Suprapubic skin (tissue), 4 donors: Measurements from ENCODE around the gene MGAT5B. TPM values are rescaled to one million over a fixed set of nuclear protein-coding genes. Genes with fewer than 3 reads are reported as not detected.

Source experiments
- DNase-seq, 2 donors: peaks; one replicate each; pipeline ENCODE4 v3.0.0-alpha.2; 2019; ENCODE audit warnings: low spot score in 2 of 2
- H3K27ac ChIP-seq: fragments of 200-600 bp; sonication (generic); one replicate; pipeline ENCODE4 v1.5.1; 2019
- H3K27me3 ChIP-seq: fragments of 200-600 bp; sonication (generic); one replicate; pipeline ENCODE4 v1.5.1; 2019
- H3K36me3 ChIP-seq: fragments of 200-600 bp; sonication (generic); one replicate; pipeline ENCODE4 v1.5.1; 2019
- H3K4me1 ChIP-seq: fragments of 200-600 bp; sonication (generic); one replicate; pipeline ENCODE4 v1.5.1; 2019
- H3K4me3 ChIP-seq: fragments of 200-600 bp; sonication (generic); one replicate; pipeline ENCODE4 v1.5.1; 2019; ENCODE audit warnings: mild to moderate bottlenecking
- H3K9me3 ChIP-seq: fragments of 200-600 bp; sonication (generic); one replicate; pipeline ENCODE4 v1.5.1; 2019
- CTCF ChIP-seq, 2 donors: fragments of 200-600 bp in 1 of 2; fragments of 450-650 bp in 1 of 2; sonication (generic) in 1 of 2; IDR thresholded peaks; one replicate each; pipeline ENCODE4 v1.5.1; 2016 to 2019; ENCODE audit warnings: antibody characterized with exemption in 2 of 2, mild to moderate bottlenecking in 1 of 2, moderate library complexity in 1 of 2
- EP300 ChIP-seq: sonication (generic); formaldehyde crosslinking; IDR thresholded peaks from one replicate; pipeline ENCODE4 v1.6.1; 2017; ENCODE audit warnings: antibody characterized with exemption
- POLR2A ChIP-seq, 2 donors: fragments of 450-650 bp; IDR thresholded peaks; one replicate each; pipeline ENCODE4 v1.6.1; 2017; ENCODE audit warnings: antibody characterized with exemption in 2 of 2, mild to moderate bottlenecking in 2 of 2, moderate library complexity in 2 of 2
- POLR2AphosphoS5 ChIP-seq, 3 donors: sonication (generic); formaldehyde crosslinking; IDR thresholded peaks; one replicate each; pipeline ENCODE4 v1.6.1; 2017; ENCODE audit warnings: antibody characterized with exemption in 3 of 3
- WGBS: methylation state at CpG from one replicate; pipeline ENCODE4 v1.1.5; 2018; 5-methylcytosine and 5-hydroxymethylcytosine counted together
- total RNA-seq, 4 donors: library from RNA; depleted of rRNA; stranded (reverse); fragments of >200 nt; gene quantifications; one replicate each; pipeline ENCODE4 v1.1.0, GENCODE V29; 2016

MGAT5B gene
- total RNA-seq, 4 donors from 2014 or later: 0.26 to 0.72 (median 0.30) TPM; not detected in 1

DNA sequence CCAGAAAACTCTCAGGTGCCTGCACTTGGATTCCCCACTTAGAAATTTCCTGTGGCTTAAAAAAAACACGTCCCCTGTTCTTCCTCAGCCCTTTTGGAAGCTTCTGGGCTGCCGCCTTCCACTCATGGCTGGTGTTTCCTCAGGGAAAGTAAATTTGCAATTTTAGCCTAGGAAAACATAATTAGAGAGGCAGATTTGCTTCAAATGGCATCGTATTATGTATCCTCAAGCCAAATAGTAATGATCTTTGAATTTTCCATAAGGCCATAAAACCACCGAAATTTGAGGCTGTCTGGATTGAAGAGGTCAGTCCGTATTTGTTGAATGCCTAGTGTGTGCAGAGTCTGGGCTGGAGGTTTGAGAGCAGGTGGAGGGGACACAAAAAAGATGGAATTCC is 17.7 kb downstream of the MGAT5B start:
- WGBS: 78% methylated on average over 5 of the region's 5 CpGs
- TF ChIP-seq POLR2AphosphoS5 (IDR thresholded peaks at IDR 0.05) (no peak), CTCF (IDR thresholded peaks at IDR 0.05) (no peak), EP300 (no peak)
- H3K4me1 ChIP-seq: no peaks in the 10 kb centered on the region

GRCh38 chr17:76886395-76886794 is 18.2 kb downstream of the MGAT5B start:
- no peak for DNase-seq
- TF ChIP-seq CTCF (IDR thresholded peaks at IDR 0.05): no peak
- no peak for TF ChIP-seq POLR2AphosphoS5 (IDR thresholded peaks at IDR 0.05)
- TF ChIP-seq POLR2A (IDR thresholded peaks at IDR 0.05): no peak
- no peak for TF ChIP-seq EP300
- Histone ChIP-seq H3K27ac (no peak overlapping the region), H3K27me3 (peaks cover 8% of the 10 kb centered on the region), H3K36me3 (no peaks in the 10 kb centered on the region), H3K4me3 (no peak overlapping the region), H3K4me1 (no peaks in the 10 kb centered on the region), H3K9me3 (no peaks in the 10 kb centered on the region)
- 85% methylated on average over 5 of the region's 5 CpGs for WGBS

More for the DNA sequence above, 17.7 kb downstream of the MGAT5B start:
- DNase-seq: no peak
- no peaks in the 10 kb centered on the region for H3K9me3 ChIP-seq
- no peak overlapping the region for H3K4me3 ChIP-seq
- peaks cover 8% of the 10 kb centered on the region for H3K27me3 ChIP-seq
- no peak overlapping the region for H3K27ac ChIP-seq
- H3K36me3 ChIP-seq: no peaks in the 10 kb centered on the region

DNA sequence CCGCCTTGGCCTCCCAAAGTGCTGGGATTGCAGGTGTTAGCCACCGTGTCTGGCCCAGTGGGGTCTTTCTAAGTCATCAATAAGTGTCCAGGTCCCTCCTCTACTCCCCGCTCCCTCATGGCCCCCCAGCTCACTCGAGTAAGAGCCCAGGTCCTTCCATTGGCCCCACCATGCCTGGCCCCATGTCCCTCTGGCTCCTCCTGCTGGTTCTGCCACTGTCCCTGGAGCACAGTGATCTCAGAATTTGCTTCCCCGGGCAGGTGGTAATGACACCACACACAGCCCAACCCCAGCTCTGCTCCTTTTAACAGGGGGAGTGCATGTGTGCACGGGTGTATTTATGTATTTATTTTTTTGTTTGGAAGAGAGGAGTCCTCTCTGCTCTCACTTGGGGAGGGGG is 19.6 kb downstream of the MGAT5B start:
- H3K36me3 ChIP-seq: no peaks in the 10 kb centered on the region
- no peaks in the 10 kb centered on the region for H3K4me1 ChIP-seq
- no peak overlapping the region for H3K27ac ChIP-seq
- no peak for TF ChIP-seq EP300
- TF ChIP-seq POLR2AphosphoS5 (IDR thresholded peaks at IDR 0.05): no peak
- no peak for TF ChIP-seq POLR2A (IDR thresholded peaks at IDR 0.05)
- no peak for TF ChIP-seq CTCF (IDR thresholded peaks at IDR 0.05)
- no peak for DNase-seq
- H3K4me3 ChIP-seq: no peak overlapping the region
- 84% methylated on average over 6 of the region's 6 CpGs for WGBS
- no peaks in the 10 kb centered on the region for H3K9me3 ChIP-seq
- peaks cover 8% of the 10 kb centered on the region for H3K27me3 ChIP-seq

DNA sequence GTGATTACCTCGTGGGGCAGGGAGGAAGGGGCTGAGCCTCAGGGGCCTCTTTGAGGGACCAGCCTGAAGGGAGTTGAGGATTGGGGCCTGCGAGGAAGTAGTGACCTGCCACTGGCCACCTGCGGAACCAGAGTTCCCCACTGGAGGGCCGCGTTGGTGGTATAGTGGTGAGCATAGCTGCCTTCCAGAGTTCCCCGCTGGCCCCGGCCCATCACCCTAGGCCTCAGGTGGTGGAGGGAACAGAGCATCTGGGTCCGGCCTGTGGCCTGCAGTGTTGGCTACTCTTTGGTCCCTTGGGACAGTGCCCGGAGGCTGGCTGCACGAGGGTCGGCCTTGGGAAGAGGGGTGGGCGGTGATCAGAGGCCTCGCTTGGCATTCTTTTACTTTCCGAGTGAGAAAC is 20.5 kb downstream of the MGAT5B start:
- no peak for DNase-seq
- no peak for TF ChIP-seq CTCF (IDR thresholded peaks at IDR 0.05)
- Histone ChIP-seq H3K4me3 (no peak overlapping the region), H3K4me1 (no peaks in the 10 kb centered on the region), H3K27ac (no peak overlapping the region), H3K9me3 (no peaks in the 10 kb centered on the region), H3K27me3 (peaks cover 8% of the 10 kb centered on the region), H3K36me3 (no peaks in the 10 kb centered on the region)
- 75% methylated on average over 14 of the region's 14 CpGs for WGBS

- 65% methylated on average over 5 of the region's 5 CpGs for WGBS
- DNase-seq: no peak
- H3K27me3 ChIP-seq: peaks cover 8% of the 10 kb centered on the region
- TF ChIP-seq POLR2AphosphoS5 (IDR thresholded peaks at IDR 0.05) (no peak), CTCF (IDR thresholded peaks at IDR 0.05) (no peak), POLR2A (IDR thresholded peaks at IDR 0.05) (no peak), EP300 (no peak)
- no peak overlapping the region for H3K27ac ChIP-seq
- H3K36me3 ChIP-seq: no peaks in the 10 kb centered on the region
- no peak overlapping the region for H3K4me3 ChIP-seq
- H3K9me3 ChIP-seq: no peaks in the 10 kb centered on the region
- no peaks in the 10 kb centered on the region for H3K4me1 ChIP-seq
Observed at GRCh38 chr17:76889323-76889722, 21.1 kb downstream of the MGAT5B start.
